Panc1 (cell line): ENCODE results near the gene STRADA.

Source experiments
- POLR2AphosphoS5 ChIP-seq: IDR thresholded peaks from 2 replicates; pipeline ENCODE4 v1.6.1; 2012; ENCODE audit warnings: mild to moderate bottlenecking, low read depth, low read length, moderate library complexity
- TCF7L2 ChIP-seq: IDR thresholded peaks from 2 replicates; pipeline ENCODE4 v1.6.1; 2011; ENCODE audit warnings: mild to moderate bottlenecking, low read depth, low read length, inconsistent platforms
- TF ChIP-seq, protein P1 (sequence below): fragments of 450-650 bp; IDR thresholded peaks from 2 replicates; pipeline ENCODE4 v1.5.1; 2017; ENCODE audit warnings: mild to moderate bottlenecking
- TF ChIP-seq, protein P2 (sequence below), 2 experiments: IDR thresholded peaks; 2 replicates each; pipeline ENCODE4 v1.6.1; 2011 to 2012; ENCODE audit warnings: low read depth in 2 of 2, control low read depth in 1 of 2, low read length in 1 of 2, mild to moderate bottlenecking in 1 of 2, moderate library complexity in 1 of 2; ENCODE audit not compliant: insufficient read depth in 1 of 2

DNA sequence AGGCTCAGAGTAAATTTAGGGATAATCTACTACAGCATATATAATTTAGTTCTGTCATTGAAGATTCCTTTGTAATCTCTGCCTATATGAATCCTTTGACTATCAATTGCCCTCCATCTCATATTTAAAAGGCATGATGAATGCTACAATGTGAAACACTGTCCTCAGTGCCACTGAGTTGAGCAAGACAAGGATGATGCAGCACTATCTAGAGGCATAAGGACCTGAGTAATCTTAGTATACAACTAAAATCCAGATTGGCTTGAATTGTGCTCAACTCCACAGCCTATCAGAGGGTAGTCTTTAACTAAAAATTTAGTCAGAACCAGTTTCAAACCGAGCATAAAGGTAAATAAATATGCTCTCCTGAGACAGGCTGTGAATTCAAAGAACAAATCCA lies 11.6 kb upstream of the STRADA start:
- TF ChIP-seq, protein P1, sequence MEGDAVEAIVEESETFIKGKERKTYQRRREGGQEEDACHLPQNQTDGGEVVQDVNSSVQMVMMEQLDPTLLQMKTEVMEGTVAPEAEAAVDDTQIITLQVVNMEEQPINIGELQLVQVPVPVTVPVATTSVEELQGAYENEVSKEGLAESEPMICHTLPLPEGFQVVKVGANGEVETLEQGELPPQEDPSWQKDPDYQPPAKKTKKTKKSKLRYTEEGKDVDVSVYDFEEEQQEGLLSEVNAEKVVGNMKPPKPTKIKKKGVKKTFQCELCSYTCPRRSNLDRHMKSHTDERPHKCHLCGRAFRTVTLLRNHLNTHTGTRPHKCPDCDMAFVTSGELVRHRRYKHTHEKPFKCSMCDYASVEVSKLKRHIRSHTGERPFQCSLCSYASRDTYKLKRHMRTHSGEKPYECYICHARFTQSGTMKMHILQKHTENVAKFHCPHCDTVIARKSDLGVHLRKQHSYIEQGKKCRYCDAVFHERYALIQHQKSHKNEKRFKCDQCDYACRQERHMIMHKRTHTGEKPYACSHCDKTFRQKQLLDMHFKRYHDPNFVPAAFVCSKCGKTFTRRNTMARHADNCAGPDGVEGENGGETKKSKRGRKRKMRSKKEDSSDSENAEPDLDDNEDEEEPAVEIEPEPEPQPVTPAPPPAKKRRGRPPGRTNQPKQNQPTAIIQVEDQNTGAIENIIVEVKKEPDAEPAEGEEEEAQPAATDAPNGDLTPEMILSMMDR, result no peak
- no peak for TF ChIP-seq POLR2AphosphoS5
- TF ChIP-seq, protein P2, sequence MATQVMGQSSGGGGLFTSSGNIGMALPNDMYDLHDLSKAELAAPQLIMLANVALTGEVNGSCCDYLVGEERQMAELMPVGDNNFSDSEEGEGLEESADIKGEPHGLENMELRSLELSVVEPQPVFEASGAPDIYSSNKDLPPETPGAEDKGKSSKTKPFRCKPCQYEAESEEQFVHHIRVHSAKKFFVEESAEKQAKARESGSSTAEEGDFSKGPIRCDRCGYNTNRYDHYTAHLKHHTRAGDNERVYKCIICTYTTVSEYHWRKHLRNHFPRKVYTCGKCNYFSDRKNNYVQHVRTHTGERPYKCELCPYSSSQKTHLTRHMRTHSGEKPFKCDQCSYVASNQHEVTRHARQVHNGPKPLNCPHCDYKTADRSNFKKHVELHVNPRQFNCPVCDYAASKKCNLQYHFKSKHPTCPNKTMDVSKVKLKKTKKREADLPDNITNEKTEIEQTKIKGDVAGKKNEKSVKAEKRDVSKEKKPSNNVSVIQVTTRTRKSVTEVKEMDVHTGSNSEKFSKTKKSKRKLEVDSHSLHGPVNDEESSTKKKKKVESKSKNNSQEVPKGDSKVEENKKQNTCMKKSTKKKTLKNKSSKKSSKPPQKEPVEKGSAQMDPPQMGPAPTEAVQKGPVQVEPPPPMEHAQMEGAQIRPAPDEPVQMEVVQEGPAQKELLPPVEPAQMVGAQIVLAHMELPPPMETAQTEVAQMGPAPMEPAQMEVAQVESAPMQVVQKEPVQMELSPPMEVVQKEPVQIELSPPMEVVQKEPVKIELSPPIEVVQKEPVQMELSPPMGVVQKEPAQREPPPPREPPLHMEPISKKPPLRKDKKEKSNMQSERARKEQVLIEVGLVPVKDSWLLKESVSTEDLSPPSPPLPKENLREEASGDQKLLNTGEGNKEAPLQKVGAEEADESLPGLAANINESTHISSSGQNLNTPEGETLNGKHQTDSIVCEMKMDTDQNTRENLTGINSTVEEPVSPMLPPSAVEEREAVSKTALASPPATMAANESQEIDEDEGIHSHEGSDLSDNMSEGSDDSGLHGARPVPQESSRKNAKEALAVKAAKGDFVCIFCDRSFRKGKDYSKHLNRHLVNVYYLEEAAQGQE (IDR thresholded peaks at IDR 0.05; ENCODE audit: insufficient read depth in 1 of 2, low read depth in 2 of 2, low read length in 1 of 2), result no peak
- TF ChIP-seq TCF7L2, result no peak
